AG09309 (cell line): Measurements from ENCODE around the gene REV1.
"Not testable (repeated sequence)": the region's sequence is repeated elsewhere in the genome, so short reads cannot be mapped to it uniquely, and the experiment has no call there.

Source experiments
- DNase-seq: peaks from one replicate; pipeline ENCODE4 v3.0.0-alpha.2; 2010; ENCODE audit warnings: low read depth
- H3K4me3 ChIP-seq: 2 replicates; pipeline ENCODE4 v1.5.1; 2011; ENCODE audit warnings: mild to moderate bottlenecking, low read depth, low read length, moderate library complexity; ENCODE audit not compliant: control insufficient read depth
- CTCF ChIP-seq: IDR thresholded peaks from 2 replicates; pipeline ENCODE4 v1.5.1; 2011; ENCODE audit warnings: mild to moderate bottlenecking, low read depth, low read length, inconsistent platforms; ENCODE audit not compliant: insufficient read depth, control insufficient read depth; ENCODE audit errors: missing control alignments

Gene REV1

DNA sequence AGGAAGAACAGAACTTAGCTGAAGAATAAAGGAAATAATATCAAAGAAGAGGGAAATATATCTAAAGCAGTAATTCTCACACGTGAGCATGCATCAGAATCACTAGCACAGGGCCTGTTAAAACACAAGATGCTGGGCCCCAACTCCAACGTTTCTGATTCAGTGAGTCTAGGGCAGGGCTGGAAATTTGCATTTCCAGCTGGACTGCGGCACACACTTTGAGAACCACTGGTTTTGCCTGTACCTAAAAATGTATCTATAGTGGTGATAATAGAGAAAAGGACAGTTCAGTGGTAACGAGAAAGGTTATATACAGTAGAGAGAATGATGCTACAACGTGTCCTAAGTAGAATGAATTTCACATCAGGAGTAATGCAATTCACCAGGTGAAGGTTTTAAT, 11.2 kb downstream of the REV1 start:
- no peak for TF ChIP-seq CTCF
- no peak overlapping the region for H3K4me3 ChIP-seq
- no peak for DNase-seq

- DNase-seq: no peak
- TF ChIP-seq CTCF: no peak
- no peak overlapping the region for H3K4me3 ChIP-seq
These were observed 12.8 kb downstream of the REV1 start for GRCh38 chr2:99477054-99477453.

DNA sequence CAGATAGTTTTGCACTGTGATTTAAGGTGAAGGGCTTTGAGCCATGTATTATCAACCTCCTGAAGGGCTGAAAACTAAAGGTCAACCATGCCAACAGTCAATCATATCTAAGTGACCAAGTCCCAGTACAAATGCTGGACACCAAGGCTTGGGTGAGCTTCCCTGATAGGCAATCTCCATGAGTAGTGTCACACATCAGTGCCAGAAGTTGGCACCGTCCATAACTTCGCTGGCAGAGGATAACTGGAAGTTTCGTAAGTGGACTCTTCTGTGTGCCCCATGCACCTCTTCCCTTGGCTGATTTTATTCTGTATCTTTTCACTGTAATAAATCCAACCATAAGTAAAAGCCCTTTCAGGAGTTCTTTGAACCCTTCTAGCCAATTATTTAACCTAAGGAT, 13.2 kb downstream of the REV1 start:
- no peak for TF ChIP-seq CTCF
- H3K4me3 ChIP-seq: no peak overlapping the region
- DNase-seq: no peak

DNA sequence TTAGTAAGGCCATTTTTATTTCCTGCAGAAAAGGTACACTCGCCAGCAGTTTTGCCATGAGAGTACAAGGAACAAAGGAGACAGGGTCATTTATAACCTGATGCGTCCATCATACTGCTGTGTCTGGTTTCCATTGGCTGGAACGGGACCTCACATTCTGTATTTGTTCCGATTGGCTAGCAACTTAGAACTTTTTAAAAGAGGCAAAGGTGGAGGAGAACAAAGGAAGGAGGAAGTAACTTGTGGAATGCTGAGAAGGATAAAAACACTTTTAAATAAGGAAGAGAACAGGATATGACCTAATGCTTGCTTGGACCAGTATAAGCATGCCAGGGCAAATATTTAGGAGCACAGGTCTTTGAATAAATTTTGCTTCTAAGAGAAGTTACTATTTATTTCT, 14.7 kb downstream of the REV1 start:
- not testable (repeated sequence) for DNase-seq, H3K4me3 ChIP-seq

DNA sequence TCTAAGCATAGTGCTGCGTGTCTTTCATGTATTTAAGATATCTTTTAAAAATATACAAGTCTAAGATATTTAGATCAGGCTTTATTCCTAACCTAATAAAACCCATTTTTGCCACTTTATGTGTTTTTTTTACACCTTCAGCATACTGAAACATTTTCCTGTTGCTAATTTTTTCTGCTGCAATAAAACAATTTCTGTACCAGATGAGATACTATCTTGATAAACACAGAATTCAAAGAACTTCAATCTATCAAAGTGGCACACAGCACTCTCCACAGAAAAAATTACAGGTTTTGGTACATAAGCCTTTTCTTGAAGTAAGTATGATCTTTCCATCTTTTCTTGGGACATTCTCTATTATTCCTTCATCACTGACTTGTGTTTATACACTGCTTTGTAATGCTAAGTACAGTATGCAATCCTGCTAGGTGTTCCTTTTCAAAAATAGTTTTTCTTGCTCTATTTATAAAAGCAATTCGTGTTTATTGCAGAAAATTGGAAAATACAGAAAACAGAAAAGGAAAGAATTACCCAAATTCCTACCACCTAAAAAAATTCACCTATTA, 16.2 kb downstream of the REV1 start:
- DNase-seq: no peak
- TF ChIP-seq CTCF: no peak
- no peak overlapping the region for H3K4me3 ChIP-seq

GRCh38 chr2:99472600-99472960, 17.2 kb downstream of the REV1 start:
- TF ChIP-seq CTCF: no peak
- H3K4me3 ChIP-seq: no peak overlapping the region
- no peak for DNase-seq

- TF ChIP-seq CTCF: no peak
- no peak for DNase-seq
- no peak overlapping the region for H3K4me3 ChIP-seq
These were observed 17.9 kb downstream of the REV1 start for GRCh38 chr2:99471654-99472599.
